GM18508 (cell line): ENCODE results near the gene LITAF.
"Not testable (repeated sequence)": the region's sequence is repeated elsewhere in the genome, so short reads cannot be mapped to it uniquely, and the experiment has no call there.

Experiments used
- ATAC-seq: cut with Tn5 transposase; IDR thresholded peaks from one replicate; pipeline ENCODE4 v1.9.1; 2021; ENCODE audit warnings: moderate number of reproducible peaks; ENCODE audit not compliant: insufficient read depth, unreplicated experiment

LITAF gene

DNA sequence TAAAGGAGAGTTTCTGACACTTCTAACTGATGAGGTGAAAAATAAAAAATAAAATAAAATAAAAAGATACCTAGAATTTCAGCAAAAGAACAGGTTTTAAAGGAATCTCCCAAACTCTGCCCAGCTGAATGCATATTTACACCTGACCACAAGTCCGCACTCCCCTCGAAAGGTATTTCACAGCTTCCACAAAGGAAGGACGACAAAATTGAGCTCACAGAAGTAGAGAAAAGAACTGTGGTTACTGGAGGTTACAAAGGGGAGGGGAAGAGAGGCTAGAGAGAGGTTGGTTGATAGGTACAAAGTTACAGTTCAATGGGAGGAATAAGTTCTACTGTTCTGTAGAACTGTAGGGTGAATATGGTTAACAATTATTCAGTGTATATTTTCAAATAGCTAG, 5.0 kb downstream of the LITAF start:
- ATAC-seq = no peak

DNA sequence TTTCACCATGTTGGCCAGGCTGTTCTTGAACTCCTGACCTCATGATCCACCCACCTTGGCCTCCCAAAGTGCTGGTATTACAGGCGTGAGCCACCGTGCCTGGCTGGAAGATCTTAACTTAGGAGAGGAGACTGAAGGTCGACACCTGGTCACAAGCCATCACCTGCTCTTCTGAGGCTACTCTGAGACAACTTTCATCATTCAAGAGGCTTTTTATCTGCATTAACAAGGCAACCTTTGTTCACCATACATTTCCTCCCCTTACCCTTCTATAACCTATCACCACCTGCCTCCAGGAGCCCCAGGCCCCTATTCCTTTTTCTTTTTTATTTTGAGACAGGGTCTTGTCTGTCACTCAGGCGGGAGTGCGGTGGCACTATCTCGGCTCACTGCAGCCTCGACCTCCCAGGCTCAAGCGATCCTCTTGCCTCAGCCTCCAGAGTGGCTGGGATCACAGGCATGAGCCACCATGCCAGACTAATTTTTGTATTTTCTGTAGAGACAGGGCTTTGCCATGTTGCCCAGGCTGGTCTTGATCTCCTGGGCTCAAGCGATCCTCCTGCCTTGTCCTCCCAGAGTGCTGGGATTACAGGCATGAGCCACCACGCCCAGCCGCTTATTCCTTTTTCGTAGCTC, 6.2 kb downstream of the LITAF start:
- ATAC-seq = no peak

GRCh38 chr16:11577290-11577660, 9.4 kb downstream of the LITAF start:
- not testable (repeated sequence) for ATAC-seq

DNA sequence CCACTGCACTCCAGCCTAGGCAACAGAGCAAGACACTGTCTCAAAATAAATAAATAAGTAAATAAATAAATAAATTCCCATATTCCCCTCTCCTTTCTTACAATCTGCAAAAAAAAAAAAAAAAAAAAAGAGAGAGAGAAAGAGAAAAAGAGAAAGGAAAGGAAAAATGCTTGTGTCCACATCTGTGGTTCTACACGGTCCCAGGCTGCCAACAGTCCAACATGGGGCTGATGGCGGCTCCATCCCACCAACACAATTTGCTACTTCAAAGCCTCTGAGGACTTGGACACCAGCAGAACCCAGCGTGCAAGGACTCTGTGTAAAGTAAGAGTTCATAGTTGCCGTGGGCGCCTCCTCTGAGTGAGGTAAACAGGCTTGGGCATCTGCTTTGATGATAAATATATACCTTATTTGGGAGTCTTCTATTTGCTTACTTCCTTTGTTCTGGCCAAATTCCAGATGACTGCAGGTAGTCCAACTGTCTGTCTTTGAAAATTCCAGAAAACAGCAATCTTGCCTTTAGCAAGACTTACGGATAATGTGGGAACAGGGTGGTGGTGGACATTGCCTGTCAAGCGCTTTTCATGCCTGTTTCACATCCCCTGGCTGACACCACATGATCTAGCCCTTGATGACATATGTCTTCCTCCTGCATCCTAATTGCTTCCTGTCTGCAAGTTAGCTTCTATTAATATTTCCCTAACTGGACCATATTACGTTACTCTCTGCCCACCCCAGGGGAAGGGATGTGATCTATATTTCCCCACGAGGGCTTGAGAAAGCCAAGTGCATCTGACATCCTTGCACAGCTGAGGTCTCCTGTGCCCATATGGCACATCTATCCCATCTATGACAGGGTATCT, 10.1 kb downstream of the LITAF start:
- no peak for ATAC-seq

- no peak for ATAC-seq
Measured at GRCh38 chr16:11575223-11575589, 11.5 kb downstream of the LITAF start.

DNA sequence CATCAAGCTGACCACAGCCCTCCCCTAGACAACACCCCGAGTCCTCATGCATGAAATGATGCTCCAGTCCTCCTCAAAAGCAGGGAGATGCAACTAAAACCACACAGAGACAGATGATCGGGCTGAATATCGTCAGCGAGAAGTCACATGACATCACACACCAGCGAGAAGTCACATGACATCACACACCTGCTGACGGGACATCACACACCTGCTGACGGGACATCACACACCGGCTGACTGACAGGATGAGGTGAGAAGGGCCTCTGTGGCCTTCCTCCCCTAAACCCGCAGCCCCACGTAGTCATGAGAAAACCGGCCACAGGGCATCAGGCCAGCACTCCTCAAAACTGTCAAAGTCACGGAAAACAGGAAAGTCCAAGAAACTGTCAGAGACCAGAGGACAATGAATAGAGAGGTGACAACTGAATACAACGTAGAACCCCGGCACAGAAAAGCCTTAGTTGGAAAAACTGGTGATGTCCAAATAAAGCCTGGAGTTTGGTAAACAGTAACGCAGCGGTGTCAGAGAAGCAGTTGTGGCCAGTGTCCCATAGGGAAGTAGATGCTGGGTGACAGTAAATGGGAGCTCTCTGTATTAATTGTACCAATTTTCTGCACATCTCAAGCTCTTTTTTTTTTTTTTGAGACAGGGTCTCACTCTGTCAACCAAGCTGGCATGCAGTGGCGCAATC, 14.3 kb downstream of the LITAF start:
- no peak for ATAC-seq

DNA sequence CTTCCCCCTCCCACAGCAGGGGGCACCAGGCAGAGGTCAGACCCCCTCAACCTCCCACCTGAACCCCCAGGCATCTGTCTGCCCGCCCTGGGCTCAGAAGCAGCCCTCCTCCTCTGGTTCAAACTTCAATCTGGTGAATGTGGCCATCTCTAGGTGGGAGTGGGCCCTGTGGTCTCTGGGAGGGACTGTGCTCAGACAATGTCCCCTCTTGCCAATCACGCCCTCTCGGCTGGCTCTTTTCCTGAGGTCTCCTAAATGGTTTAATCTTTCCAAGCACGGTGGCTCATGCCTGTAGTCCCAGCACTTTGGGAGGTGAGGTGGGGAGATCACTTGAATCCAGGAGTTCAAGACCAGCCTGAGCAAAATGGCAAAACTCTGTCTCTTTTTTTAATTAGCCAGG, 15.2 kb downstream of the LITAF start:
- ATAC-seq = no peak

DNA sequence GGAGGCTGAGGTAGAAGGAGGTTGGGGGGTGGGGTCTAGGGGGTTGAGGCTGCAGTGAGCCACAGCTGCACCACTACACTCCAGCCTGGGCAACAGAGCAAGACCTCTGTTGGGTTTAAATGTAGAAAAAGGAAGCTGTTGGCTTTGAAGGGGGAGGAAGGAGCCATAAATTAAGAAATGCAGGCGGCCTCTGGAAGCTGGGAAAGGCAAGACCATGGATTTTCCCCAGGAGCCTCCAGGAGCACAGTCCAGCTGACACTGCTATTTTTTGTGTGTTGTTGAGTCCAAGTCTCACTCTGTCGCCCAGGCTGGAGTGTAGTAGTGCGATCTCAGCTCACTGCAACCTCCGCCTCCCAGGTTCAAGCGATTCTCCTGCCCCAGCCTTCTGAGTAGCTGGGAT, 15.9 kb downstream of the LITAF start:
- ATAC-seq = no peak

DNA sequence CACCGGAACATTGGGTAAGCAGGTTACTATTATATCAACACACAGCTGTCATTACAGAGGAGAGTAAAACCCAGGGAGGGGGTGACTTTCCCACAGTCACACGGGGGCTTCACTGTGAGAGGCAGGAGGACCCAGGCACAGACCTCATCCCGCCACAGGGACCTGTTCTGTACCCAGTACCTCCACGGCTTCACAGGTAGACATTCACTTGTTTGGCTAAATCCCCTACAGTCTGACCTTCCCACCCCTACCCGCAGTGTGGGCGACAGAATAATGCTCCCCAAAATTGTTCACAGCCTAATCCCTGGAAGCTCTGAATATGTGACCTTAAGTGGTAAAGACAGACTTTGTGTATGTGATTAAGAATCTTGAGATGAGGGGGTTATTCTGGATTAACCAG, 16.5 kb downstream of the LITAF start:
- no peak for ATAC-seq

- ATAC-seq = no peak
Measured at GRCh38 chr16:11566398-11566797, 20.3 kb downstream of the LITAF start.

DNA sequence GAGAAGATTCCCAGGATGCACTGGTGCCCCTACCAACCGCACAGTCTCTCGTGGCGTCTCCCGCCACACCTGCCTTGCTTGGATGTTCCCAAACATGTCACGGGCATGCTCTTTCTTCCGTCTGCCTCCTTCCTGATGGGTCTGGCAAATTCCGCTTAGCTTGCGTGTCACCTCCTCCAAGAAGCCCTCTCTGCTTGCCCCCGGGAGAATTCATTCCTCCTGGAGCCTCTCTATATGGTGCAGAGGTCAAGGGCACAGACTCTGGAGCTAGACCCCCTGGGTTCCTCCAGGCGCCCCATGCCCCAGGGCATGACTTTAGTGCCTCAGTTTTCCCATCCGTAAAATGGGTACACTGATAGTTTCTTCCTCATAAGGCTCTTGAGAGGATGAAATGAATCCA, 21.1 kb downstream of the LITAF start:
- no peak for ATAC-seq

- ATAC-seq = no peak
Measured at GRCh38 chr16:11564046-11564926, 22.4 kb downstream of the LITAF start.

- no peak for ATAC-seq
Measured at GRCh38 chr16:11563493-11564040, 23.2 kb downstream of the LITAF start.

DNA sequence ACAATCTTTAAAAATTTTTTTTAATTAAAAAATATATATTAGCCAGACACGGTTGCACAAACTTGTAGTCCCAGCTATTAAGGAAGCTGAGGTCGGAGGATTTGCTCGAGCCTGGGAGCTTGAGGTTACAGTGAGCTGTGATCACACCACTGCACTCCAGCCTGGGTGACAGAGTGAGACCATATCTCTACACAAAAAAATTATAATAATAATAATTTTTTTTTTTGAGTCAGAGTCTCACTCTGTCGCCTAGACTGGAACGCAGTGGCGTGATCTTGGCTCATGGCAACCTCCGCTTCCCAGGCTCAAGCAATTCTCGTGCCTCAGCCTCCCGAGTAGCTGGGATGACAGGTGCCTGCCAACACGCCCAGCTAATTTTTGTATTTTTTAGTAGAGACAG, 23.8 kb downstream of the LITAF start:
- no peak for ATAC-seq

DNA sequence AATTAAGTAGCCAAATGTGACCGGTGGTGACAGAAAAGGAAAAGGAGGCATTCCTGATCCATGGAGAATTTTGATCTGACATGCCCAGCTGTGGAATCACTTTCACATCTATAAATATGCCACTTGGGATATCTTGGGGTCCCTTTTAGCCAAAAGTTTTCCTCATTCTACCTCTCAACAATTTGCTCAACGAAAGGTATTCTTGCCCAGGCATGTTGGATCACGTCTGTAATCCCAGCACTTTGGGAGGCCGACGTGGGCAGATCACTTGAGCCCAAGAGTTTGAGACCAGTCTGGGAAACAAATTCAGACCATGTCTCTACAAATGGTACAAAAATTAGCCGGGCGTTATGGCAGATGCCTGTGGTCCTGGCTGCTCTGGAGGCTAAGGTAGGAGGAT, 24.3 kb downstream of the LITAF start:
- no peak for ATAC-seq

GRCh38 chr16:11561856-11562255, 24.9 kb downstream of the LITAF start:
- ATAC-seq = no peak

DNA sequence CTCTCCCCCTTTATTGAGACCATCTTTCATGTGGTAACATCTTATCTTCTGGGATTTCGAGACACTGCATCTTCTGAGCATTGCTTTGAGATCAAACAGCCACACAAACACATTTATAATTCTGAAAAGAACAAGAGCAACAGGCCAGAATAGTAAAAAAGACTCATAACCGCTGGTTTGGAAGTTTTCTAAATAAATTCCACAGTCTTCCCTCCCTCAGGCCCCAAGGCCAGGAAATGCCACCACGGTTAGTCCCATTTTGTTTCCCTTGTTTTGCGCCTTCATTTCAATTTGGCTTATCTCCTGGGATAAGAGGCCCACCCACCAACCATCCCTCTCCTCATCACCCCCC, 25.3 kb downstream of the LITAF start:
- ATAC-seq = no peak

DNA sequence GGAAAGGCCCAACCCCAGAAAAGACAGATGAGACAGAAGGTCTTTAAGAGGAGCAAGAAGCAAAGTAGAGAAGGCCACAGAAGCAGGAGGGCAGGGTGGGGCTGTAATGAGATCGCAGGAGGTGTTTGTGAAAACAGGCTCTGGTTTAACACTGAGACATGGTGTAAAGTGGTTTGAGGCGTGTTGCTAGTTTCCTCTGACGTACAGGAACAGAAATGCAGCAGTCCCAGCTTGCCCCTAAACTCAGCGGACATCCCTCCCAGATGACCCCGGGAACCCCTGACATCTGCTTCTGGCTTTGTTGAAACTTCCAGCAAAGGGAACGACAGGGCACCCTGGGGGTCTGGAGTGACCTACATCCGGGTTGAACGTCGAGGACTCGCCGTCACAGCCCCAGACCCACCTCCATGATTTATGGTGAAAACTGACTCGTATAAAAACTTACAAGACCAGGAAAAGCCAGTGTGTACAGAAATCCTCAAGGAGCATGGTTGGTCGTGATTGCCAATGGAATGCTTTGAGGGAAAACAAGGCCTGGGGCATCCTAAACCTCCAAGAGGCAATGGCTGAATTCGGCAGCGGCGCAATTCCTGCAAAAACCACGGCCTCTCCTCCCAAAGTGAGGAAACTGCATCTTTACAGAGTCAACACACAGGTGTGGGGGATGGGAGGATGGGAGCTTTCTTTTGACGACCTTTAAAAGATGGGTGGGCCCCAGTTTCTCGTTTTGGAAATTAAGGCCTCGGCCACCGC, 25.8 kb downstream of the LITAF start:
- no peak for ATAC-seq

DNA sequence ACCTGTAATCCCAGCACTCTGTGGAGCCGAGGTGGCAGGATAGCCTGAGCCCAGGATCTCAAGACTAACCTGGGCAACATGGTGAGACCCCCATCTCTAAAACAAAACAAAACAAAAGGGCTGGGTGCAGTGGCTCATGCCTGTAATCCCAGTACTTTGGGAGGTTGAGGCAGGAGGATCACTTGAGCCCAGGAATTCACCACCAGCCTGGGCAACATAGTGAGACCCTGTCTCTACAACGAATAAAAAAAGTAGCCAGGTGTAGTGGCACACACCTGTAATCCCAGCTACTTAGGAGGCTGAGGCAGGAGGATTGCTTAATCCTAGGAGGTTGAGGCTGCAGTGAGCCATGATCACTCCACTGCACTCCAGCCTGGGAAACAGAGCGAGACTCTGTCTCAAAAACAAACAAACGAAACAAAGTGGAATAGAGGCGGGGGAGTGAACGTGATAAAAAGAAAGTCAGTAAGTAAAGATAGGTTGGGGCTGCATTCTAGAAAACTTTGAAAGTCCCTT, 28.4 kb downstream of the LITAF start:
- ATAC-seq = not testable (repeated sequence)
